NCI-H1092 (cell line): ENCODE measurements around the gene ST6GAL2.

Source experiments
- DNase-seq: peaks from one replicate; lab custom pipeline; 2025; lab: John Stamatoyannopoulos, UW

Gene ST6GAL2

GRCh38 chr2:106827158-106827557 is 58.8 kb downstream of the ST6GAL2 start:
- DNase-seq = no peak

GRCh38 chr2:106825161-106825560 is 60.8 kb downstream of the ST6GAL2 start:
- DNase-seq = no peak

- no peak for DNase-seq
These were observed 69.0 kb downstream of the ST6GAL2 start for GRCh38 chr2:106816974-106817373.

- no peak for DNase-seq
These were observed 73.1 kb downstream of the ST6GAL2 start for GRCh38 chr2:106812841-106813240.

GRCh38 chr2:106812383-106812782 is 73.6 kb downstream of the ST6GAL2 start:
- no peak for DNase-seq

GRCh38 chr2:106805716-106806115 is 80.3 kb downstream of the ST6GAL2 start:
- no peak for DNase-seq

GRCh38 chr2:106804161-106804560 is 81.8 kb downstream of the ST6GAL2 start:
- DNase-seq = no peak

- DNase-seq = no peak
These were observed 84.9 kb downstream of the ST6GAL2 start for GRCh38 chr2:106800976-106801655.

- DNase-seq = no peak
These were observed 85.8 kb downstream of the ST6GAL2 start for GRCh38 chr2:106800180-106800579.

GRCh38 chr2:106798826-106799552 is 87.0 kb downstream of the ST6GAL2 start:
- DNase-seq = no peak

- DNase-seq = no peak
These were observed 88.5 kb downstream of the ST6GAL2 start for GRCh38 chr2:106797494-106797893.

GRCh38 chr2:106792671-106793070 is 93.3 kb downstream of the ST6GAL2 start:
- no peak for DNase-seq

- DNase-seq = no peak
These were observed 96.8 kb downstream of the ST6GAL2 start for GRCh38 chr2:106789185-106789584.

- no peak for DNase-seq
These were observed 103.3 kb downstream of the ST6GAL2 start for GRCh38 chr2:106782681-106783080.

- no peak for DNase-seq
These were observed 104.8 kb downstream of the ST6GAL2 start for GRCh38 chr2:106781196-106781595.

- no peak for DNase-seq
These were observed 114.2 kb downstream of the ST6GAL2 start for GRCh38 chr2:106771811-106772210.

GRCh38 chr2:106770986-106771385 is 115.0 kb downstream of the ST6GAL2 start:
- DNase-seq = no peak

- DNase-seq = no peak
These were observed 121.4 kb downstream of the ST6GAL2 start for GRCh38 chr2:106764614-106765013.

- DNase-seq = no peak
These were observed 126.0 kb downstream of the ST6GAL2 start for GRCh38 chr2:106759966-106760365.

GRCh38 chr2:106758901-106759497 is 127.0 kb downstream of the ST6GAL2 start:
- DNase-seq = no peak
